CD14-positive monocyte (primary cell): ENCODE results near the gene TLCD4. TPM values are rescaled to one million over a fixed set of nuclear protein-coding genes. Genes with fewer than 3 reads are reported as not detected.

Experiments used
- DNase-seq, 3 donors: peaks; one replicate each; pipeline ENCODE4 v3.0.0-alpha.2; 2011 to 2022
- H2AFZ ChIP-seq: 2 replicates; pipeline ENCODE4 v1.6.0; 2012; ENCODE audit warnings: mild to moderate bottlenecking, low read depth, low read length, inconsistent platforms; ENCODE audit not compliant: insufficient read depth, poor library complexity, severe bottlenecking
- H3K27ac ChIP-seq, 2 donors: 1 replicate in 1 of 2; 2 replicates in 1 of 2; pipeline ENCODE4 v1.5.1; 2012 to 2013; ENCODE audit warnings: low read length in 2 of 2, control low read depth in 1 of 2, inconsistent platforms in 1 of 2, low read depth in 1 of 2, mild to moderate bottlenecking in 1 of 2
- H3K27me3 ChIP-seq, 2 donors: one replicate each; pipeline versions ENCODE4 v1.6.0 to v1.6.1; 2011 to 2013; ENCODE audit warnings: low read length in 2 of 2; ENCODE audit not compliant: control insufficient read depth in 2 of 2, insufficient read depth in 2 of 2
- H3K36me3 ChIP-seq, 2 donors: replicated peaks in 1 of 2; 1 replicate in 1 of 2; 2 replicates in 1 of 2; pipeline versions ENCODE4 v1.5.1 to v1.6.1; 2012 to 2013; ENCODE audit warnings: low read length in 2 of 2, control low read depth in 1 of 2, inconsistent platforms in 1 of 2, mild to moderate bottlenecking in 1 of 2; ENCODE audit not compliant: insufficient read depth in 2 of 2, control insufficient read depth in 1 of 2
- H3K4me1 ChIP-seq, 2 donors: 1 replicate in 1 of 2; 2 replicates in 1 of 2; pipeline versions ENCODE4 v1.5.1 to v1.6.1; 2012 to 2013; ENCODE audit warnings: low read length in 2 of 2, control low read depth in 1 of 2, inconsistent platforms in 1 of 2, mild to moderate bottlenecking in 1 of 2, moderate library complexity in 1 of 2; ENCODE audit not compliant: insufficient read depth in 2 of 2, control insufficient read depth in 1 of 2
- H3K4me2 ChIP-seq: replicated peaks from 2 replicates; pipeline ENCODE3; 2012; ENCODE audit warnings: low read length, moderate library complexity, mild to moderate bottlenecking; ENCODE audit not compliant: poor library complexity, severe bottlenecking; ENCODE audit errors: extremely low read depth
- H3K4me3 ChIP-seq, 3 experiments: fragments of 200-600 bp in 1 of 3; sonication (generic) in 1 of 3; replicated peaks in 1 of 3; 1 replicate in 2 of 3; 2 replicates in 1 of 3; pipeline ENCODE4 v1.5.1; 2011 to 2013; ENCODE audit warnings: low read length in 3 of 3, mild to moderate bottlenecking in 3 of 3, control low read depth in 2 of 3, low read depth in 2 of 3, inconsistent platforms in 1 of 3, moderate library complexity in 1 of 3
- H3K79me2 ChIP-seq: 2 replicates; pipeline ENCODE4 v1.6.0; 2012; ENCODE audit warnings: mild to moderate bottlenecking, control low read depth, inconsistent platforms, low read length, moderate library complexity; ENCODE audit not compliant: insufficient read depth
- H3K9ac ChIP-seq: 2 replicates; pipeline ENCODE4 v1.6.0; 2017; ENCODE audit warnings: low read length, mild to moderate bottlenecking; ENCODE audit not compliant: insufficient read depth, poor library complexity, severe bottlenecking
- H3K9me3 ChIP-seq, 2 donors: replicated peaks in 1 of 2; 1 replicate in 1 of 2; 2 replicates in 1 of 2; pipeline versions ENCODE4 v1.5.1 to v1.6.1; 2012 to 2013; ENCODE audit warnings: low read length in 2 of 2, control low read depth in 1 of 2; ENCODE audit not compliant: control insufficient read depth in 1 of 2, insufficient read depth in 1 of 2
- H4K20me1 ChIP-seq: 2 replicates; pipeline ENCODE4 v1.6.0; 2012; ENCODE audit warnings: mild to moderate bottlenecking, low read length, control low read depth, moderate library complexity; ENCODE audit not compliant: insufficient read depth
- H3K27ac Mint-ChIP-seq, 7 donors: one replicate each; pipeline ENCODE4 v1.8.0; 2020; ENCODE audit warnings: mild to moderate bottlenecking in 7 of 7, mixed read lengths in 7 of 7, moderate library complexity in 6 of 7, inconsistent platforms in 2 of 7
- H3K27me3 Mint-ChIP-seq, 3 donors: one replicate each; pipeline ENCODE4 v1.8.0; 2021 to 2022; ENCODE audit warnings: low read depth in 3 of 3, mild to moderate bottlenecking in 3 of 3, mixed read lengths in 3 of 3, moderate library complexity in 3 of 3, inconsistent platforms in 1 of 3
- H3K36me3 Mint-ChIP-seq, 2 donors: one replicate each; pipeline ENCODE4 v1.8.0; 2020; ENCODE audit warnings: mixed read lengths in 2 of 2, inconsistent platforms in 1 of 2, mild to moderate bottlenecking in 1 of 2
- H3K4me1 Mint-ChIP-seq: one replicate; pipeline ENCODE4 v1.8.0; 2020; ENCODE audit warnings: mild to moderate bottlenecking, mixed read lengths
- H3K4me3 Mint-ChIP-seq, 2 donors: one replicate each; pipeline ENCODE4 v1.8.0; 2020; ENCODE audit warnings: mild to moderate bottlenecking in 2 of 2, mixed read lengths in 2 of 2, moderate library complexity in 1 of 2
- H3K9me3 Mint-ChIP-seq, 7 donors: one replicate each; pipeline ENCODE4 v1.8.0; 2020 to 2022; ENCODE audit warnings: mixed read lengths in 7 of 7, mild to moderate bottlenecking in 6 of 7, moderate library complexity in 6 of 7, inconsistent platforms in 2 of 7
- CTCF ChIP-seq: fragments of 200-600 bp; IDR thresholded peaks from one replicate; pipeline ENCODE4 v1.8.0; 2022; ENCODE audit warnings: antibody characterized with exemption, mild to moderate bottlenecking
- WGBS: methylation state at CpG from one replicate; pipeline ENCODE4 v1.1.5; 2013; ENCODE audit warnings: missing lambda C conversion rate; ENCODE audit not compliant: insufficient coverage; 5-methylcytosine and 5-hydroxymethylcytosine counted together
- intact Hi-C, 2 donors: fragments of 100-400 bp; cut with micrococcal nuclease; formaldehyde crosslinking; loops; one replicate each; pipeline versions ENCODE4 v1.15.0 to v1.15.1; 2023
- polyA plus RNA-seq, 3 donors: library from polyadenylated mRNA; depleted of rRNA in 1 of 3; unstranded in 2 of 3; stranded (reverse) in 1 of 3; fragments of 300-500 nt in 2 of 3; fragments of >200 nt in 1 of 3; fragmentation: Illumina TruSeq in 2 of 3; gene quantifications; 1 replicate in 2 of 3; 2 replicates in 1 of 3; pipeline ENCODE4 v1.2.3, GENCODE V29; 2012 to 2021

TLCD4 gene
- polyA plus RNA-seq, 3 donors, result not detected

- Mint-ChIP-seq H3K27me3 (peaks cover 9 to 27% (median 14%) of the 10 kb centered on the region in 3 donors), H3K4me1 (peaks cover 3% of the 10 kb centered on the region), H3K27ac (peak overlapping the region in 1 of 7 donors; percentile 59), H3K9me3 (peaks cover 0 to 7% (median 2%) of the 10 kb centered on the region in 7 donors), H3K4me3 (no peak overlapping the region), H3K36me3 (no peaks in the 10 kb centered on the region)
- DNase-seq, result no peak
- Histone ChIP-seq H2AFZ (no peak overlapping the region), H3K4me3 (no peak overlapping the region), H3K27ac (no peak overlapping the region), H3K79me2 (no peaks in the 10 kb centered on the region), H3K4me2 (no peak overlapping the region), H4K20me1 (no peaks in the 10 kb centered on the region), H3K27me3 (peaks cover 2 to 8% of the 10 kb centered on the region in 2 donors), H3K9ac (no peak overlapping the region), H3K9me3 (no peaks in the 10 kb centered on the region), H3K36me3 (no peaks in the 10 kb centered on the region), H3K4me1 (no peaks in the 10 kb centered on the region)
- no peak for TF ChIP-seq CTCF
- 80% methylated on average over 2 of the region's 2 CpGs for WGBS
- intact Hi-C loops, result no loop called here
Observed at GRCh38 chr1:95085376-95085775, 31.8 kb upstream of the TLCD4 start.

- peaks cover 0 to 8% of the 10 kb centered on the region in 2 donors for H3K9me3 ChIP-seq
- intact Hi-C loops, result no loop called here
- Mint-ChIP-seq H3K27ac (peak overlapping the region in 2 of 7 donors; percentile 14 to 76), H3K4me1 (peaks cover 3% of the 10 kb centered on the region), H3K27me3 (peaks cover 9 to 34% (median 14%) of the 10 kb centered on the region in 3 donors), H3K9me3 (peaks cover 4 to 17% (median 8%) of the 10 kb centered on the region in 7 donors), H3K4me3 (no peak overlapping the region), H3K36me3 (no peaks in the 10 kb centered on the region)
- TF ChIP-seq CTCF, result no peak
- H3K27me3 ChIP-seq, result peaks cover 2 to 6% of the 10 kb centered on the region in 2 donors
- H3K4me2 ChIP-seq, result no peak overlapping the region
- H3K36me3 ChIP-seq, result no peaks in the 10 kb centered on the region
- H3K27ac ChIP-seq, result no peak overlapping the region
- no peak overlapping the region for H3K4me3 ChIP-seq
- no peak overlapping the region for H3K9ac ChIP-seq
- no peaks in the 10 kb centered on the region for H3K79me2 ChIP-seq
- H2AFZ ChIP-seq, result no peak overlapping the region
- no peaks in the 10 kb centered on the region for H3K4me1 ChIP-seq
- no peaks in the 10 kb centered on the region for H4K20me1 ChIP-seq
- WGBS, result 56% methylated on average over 4 of the region's 5 CpGs
- no peak for DNase-seq
Observed at GRCh38 chr1:95086949-95087533, 30.1 kb upstream of the TLCD4 start.
